ENCODE data around the gene PIK3C2G.

PIK3C2G gene

GRCh38 chr12:18578191-18578590, 316.9 kb downstream of the PIK3C2G start:
- DNase-seq: no peak

GRCh38 chr12:18580291-18580690, 319.0 kb downstream of the PIK3C2G start:
- DNase-seq: no peak

- no peak for DNase-seq
Measured at GRCh38 chr12:18580706-18581105, 319.4 kb downstream of the PIK3C2G start.

DNA sequence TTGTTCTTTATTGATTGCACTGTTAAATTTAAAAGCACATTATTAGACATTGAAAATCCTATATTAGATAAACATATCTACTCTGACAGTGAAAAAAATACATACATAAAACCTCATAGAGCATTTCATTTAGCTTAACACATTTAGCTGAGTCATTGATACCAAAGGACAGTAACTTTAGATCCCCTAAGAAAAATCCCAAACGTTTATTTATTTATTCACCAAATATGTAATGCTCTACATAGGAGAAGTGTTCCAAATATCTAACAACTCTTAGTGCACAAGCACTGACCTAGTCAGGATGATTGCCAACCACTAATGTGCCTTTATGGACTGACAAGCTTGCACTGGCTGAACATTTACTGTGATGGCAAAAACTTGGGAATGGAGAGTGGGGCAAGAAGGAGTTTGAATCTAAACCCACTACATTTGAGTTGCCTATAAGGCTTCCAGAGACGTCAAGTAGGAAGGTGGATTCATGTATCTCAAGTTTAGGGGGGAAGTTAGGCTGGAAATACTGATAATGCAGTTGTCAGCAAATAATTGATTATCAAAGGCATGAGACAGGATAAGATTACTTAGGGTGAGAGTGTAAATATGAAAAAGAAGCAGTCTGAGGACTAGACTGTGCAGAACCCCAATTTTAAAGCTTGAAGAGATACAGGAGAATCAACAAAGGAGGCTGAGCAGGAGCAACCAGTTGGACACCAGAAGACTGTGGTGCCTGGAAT, 320.1 kb downstream of the PIK3C2G start:
- DNase-seq: no peak

- DNase-seq: no peak
Measured at GRCh38 chr12:18583655-18584054, 322.3 kb downstream of the PIK3C2G start.

DNA sequence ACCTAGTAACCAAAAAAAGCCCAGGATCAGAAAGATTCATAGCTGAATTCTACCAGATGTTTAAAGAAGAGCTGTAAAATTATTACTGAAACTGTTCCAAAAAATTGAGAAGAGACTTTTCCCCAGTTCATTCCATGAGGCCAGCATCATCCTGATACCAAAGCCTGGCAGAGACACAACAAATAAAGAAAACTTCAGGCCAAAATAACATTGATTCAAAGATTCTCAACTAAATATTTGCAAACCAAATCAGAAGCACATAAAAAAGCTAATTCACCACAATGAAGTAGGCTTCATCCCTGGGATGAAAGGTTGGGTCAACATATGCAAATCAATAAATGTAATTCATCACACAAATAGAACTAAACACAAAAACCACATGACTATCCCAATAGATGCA, 325.3 kb downstream of the PIK3C2G start:
- no peak for DNase-seq

DNA sequence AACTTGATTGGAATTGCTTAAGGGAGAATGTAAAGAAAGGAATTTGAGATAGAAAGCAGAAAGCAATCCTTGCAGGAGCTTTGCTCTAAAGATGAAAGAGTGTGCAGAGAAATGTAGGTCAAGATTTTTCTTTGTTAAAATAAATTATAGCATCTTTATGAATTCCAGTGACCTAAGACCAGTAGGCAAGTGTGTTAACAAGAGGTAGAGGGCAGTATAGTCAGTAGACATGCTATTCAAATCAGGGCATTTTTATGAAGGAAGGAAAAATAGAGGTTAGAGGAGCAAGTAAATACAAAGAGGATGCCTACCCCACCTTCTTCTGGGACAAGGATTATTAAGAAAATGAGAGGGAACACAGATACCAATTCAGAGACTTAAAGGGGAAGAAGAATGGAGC, 328.0 kb downstream of the PIK3C2G start:
- no peak for DNase-seq

DNA sequence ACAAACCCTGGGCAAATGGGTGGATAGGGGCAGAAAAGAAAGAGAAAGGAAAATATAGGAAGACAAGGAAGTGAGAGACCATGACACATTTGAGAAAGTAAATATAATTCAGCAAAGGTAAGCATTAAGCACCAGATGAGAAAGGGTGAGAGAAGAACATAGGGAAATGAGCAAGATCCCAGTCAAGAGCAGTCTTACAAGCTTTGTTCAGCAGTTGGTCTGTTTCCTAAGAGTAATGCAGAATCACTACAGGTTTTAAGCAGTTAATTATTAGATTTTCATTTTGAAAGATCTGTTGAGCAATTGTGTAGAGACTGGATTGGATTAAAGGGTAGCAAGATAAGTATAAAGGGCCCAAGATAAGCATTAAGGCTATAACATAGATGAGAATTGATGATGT, 330.2 kb downstream of the PIK3C2G start:
- DNase-seq: no peak

- DNase-seq: no peak
Measured at GRCh38 chr12:18595412-18595811, 334.1 kb downstream of the PIK3C2G start.

GRCh38 chr12:18601962-18602361, 340.6 kb downstream of the PIK3C2G start:
- no peak for DNase-seq

DNA sequence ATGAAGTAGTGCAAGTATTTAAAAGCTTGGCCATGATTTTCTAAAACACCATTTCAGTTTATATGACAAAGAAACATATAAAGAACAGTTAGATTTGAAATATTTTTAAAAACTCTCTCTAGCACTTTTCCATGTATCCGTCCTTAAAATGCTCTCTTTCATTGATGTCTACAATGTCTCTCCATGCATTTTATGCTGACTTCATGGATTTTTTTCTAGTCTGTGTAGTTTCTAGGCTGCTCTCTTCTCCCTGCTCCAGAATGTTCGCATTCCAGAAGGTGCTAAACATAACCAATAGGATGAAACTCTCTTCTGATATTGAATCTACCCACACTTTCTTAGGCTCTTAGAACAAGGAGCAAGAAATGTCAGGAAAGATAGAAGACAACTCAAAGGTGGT, 351.7 kb downstream of the PIK3C2G start:
- no peak for DNase-seq

DNA sequence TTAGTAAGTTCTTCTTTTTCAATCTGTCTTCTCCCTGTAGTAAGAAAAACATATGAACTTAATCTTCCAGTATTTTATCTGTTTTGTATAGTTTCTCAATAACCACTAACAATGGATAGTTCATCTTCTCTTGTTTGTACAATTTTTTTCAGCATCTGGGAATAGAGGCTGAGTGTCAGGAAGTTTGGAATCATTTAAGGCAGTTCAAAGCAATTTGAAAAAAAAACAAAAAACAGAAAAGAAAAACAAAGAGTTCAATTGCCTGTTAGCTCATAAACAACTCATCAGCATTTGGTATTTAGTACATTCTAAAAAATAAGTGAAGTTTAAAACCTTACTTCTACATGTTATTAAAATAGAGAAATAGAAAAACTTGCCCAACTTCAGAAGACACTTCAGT, 359.7 kb downstream of the PIK3C2G start:
- no peak for DNase-seq

DNA sequence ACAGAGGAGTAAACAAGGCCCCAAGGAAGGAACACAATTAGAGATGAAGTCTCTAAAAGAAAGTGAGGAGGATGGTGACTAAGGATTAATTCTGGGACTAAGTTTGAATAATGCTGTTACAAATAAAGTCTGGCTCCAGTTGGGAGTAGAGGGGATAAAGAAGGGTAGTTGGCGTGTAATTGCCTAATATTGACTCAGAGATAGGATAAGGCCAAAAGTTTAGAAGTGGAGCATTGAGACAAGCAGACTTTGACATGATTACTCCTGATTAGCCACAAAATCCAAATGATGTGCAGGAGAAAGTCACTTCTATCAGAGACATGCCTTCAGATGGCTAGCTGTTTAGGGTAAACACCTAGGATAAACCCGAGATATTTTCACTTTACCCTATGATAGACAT, 368.1 kb downstream of the PIK3C2G start:
- DNase-seq: no peak

- no peak for DNase-seq
Measured at GRCh38 chr12:18629916-18630315, 368.6 kb downstream of the PIK3C2G start.

DNA sequence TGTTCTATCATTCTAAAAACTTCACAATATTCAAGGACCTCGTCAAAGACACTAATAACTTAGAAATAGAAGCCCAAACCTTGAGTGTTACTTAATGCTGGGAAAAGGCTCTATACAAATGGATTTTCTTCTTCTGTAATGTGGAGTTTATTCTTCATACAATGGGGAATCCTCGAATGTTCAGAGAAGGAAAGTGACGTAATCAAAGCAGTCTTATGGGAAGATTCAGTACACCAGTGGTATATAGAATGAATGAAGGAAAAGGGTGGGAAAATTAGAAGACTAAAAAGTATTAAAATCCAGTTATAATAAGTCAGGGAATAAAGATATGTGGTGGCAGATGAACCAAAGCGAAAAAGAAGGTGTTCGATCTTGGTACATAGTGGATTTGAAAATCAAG, 370.0 kb downstream of the PIK3C2G start:
- no peak for DNase-seq

- DNase-seq: no peak
Measured at GRCh38 chr12:18632848-18633247, 371.5 kb downstream of the PIK3C2G start.

DNA sequence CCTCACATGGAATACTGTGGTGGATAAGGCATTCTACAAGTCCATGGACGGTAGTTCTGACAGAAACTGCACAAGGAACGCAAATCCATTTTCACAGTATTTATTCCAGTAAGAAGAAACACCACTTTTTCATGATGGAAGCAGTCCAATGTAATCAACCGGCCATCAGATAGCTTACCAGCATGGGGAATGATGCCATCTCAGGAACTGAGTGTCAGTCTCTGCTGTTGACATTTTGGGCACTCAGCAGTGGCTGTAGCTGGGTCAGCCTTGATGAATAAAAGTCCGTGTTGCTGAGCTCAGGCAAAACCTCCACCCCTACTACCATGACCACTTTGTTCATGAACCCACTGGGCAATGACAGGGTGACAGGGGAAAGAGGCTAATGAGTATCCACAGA, 373.1 kb downstream of the PIK3C2G start:
- no peak for DNase-seq

GRCh38 chr12:18640321-18640955, 379.1 kb downstream of the PIK3C2G start:
- no peak for DNase-seq

DNA sequence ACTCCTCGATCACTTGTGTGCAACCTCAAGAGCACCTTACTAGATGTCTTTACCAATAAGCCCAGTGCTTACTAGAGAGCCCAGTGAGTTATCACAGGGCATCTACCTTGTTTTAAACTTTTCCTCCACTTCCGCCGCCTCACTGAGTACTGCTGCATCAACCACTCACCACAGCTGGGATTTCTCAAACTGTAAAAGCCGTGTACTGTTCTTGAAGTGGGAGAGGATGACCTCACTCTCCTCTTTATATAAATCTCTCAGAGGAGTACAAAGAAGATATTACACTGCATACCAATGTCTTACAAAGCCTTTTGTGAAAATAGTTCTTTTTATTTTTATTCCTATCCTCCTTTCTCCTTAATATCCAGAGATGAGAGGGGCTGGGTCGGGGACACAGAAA, 382.4 kb downstream of the PIK3C2G start:
- DNase-seq: no peak

DNA sequence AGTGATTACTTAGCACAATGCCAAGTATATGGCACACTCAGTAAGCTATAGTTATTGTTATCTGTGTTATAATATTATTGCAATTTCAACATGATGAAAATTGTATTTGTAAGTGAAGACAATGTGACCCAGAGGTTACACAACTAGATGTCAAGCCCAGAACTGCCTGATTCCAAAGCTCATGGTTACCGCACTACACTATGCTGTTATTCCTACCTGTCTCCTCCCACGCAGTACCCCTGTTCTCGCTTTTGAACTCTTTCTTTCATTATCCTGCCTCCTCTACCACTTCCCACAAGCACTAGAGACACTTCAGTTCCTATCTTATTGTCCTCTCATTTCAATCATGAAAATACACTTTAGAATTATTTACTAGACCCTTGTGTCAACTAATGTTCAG, 383.2 kb downstream of the PIK3C2G start:
- DNase-seq: no peak

GRCh38 chr12:18646286-18646890, 385.1 kb downstream of the PIK3C2G start:
- no peak for DNase-seq

DNA sequence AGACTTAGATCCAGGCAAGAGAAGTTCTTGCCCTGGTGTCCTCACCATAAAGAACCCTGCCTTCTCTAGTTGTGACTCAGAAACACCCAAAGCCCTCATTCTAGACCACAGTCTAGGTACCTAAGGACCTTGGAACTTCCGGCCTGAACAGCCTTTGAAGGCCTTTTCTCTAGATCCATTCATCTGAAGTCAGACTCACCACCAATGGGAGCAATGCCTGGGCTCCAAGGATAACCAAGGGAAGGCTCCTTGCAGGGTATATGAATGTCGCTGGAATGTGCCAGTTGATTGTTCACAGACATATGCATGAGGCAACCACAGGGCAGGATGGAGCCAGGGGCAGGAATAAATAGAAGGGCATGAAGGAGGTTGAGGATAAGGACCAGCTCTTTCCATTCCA, 390.2 kb downstream of the PIK3C2G start:
- DNase-seq: no peak

DNA sequence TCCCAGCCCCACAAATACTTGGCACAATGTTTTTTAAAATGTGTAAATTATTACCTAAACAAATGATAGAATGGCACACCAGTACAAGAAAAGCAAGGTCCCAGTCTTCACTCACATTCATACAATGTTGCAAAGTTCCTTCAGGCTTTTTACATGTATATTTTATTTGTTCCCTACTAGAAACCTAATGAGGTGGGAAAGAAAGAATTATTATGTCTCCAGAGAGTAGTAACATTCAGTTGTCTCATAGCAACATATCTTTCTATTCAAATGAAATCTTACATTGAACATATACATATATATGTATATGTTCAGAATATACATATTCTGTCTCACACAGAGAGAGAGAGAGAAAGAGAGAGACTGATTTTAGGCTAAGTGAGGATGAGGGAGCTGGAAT, 391.3 kb downstream of the PIK3C2G start:
- no peak for DNase-seq

DNA sequence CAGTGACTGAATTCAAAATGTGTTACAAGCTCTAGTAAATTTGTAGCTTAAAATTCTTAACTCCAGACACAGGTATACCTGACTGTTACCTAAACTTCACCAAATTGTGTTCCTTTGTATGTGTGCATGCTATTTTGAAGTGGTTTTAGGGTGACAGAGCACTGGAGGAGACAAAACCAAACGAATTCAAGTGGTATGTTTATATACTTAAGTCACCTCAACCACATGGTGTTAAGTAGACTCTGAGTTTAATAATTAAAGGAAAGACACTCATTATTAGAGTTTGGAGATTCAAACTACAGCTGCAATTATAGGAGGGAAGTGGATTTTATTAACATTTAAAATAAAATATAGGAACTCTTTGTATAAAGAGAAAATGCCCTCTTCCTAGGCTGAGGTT, 392.1 kb downstream of the PIK3C2G start:
- peak in 1 of 3 experiments; percentile 13 for DNase-seq

- no peak for DNase-seq
Measured at GRCh38 chr12:18655351-18655750, 394.0 kb downstream of the PIK3C2G start.
